ENCODE data around the gene FCAR. TPM values are rescaled to one million over a fixed set of nuclear protein-coding genes. Genes with fewer than 3 reads are reported as not detected.
"Not testable (repeated sequence)": the region's sequence is repeated elsewhere in the genome, so short reads cannot be mapped to it uniquely, and the experiment has no call there.

The FCAR gene
- total RNA-seq, 1 experiment from 2014 or later, result not detected

DNA sequence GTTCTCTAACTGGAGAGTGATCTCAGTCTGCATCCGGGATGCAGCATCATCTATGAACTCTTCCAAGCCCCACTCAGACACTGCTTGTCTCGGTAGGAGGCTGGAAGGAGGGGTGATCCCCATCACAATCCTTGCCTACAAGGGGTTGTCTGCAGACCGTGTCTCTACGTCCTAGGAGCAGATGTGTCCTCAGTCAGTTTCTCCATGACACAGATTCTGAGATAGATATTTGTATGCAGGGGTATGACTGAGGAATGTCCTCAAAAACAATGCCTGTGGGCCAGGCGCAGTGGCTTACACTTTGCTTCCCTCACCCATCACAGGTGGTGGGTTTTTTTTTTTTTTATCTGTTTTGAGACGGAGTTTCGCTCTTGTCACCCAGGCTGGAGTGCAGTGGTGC lies 32.8 kb downstream of the FCAR start:
- H3K27ac Mint-ChIP-seq (ENCODE audit: unreplicated experiment), result no peak overlapping the region

DNA sequence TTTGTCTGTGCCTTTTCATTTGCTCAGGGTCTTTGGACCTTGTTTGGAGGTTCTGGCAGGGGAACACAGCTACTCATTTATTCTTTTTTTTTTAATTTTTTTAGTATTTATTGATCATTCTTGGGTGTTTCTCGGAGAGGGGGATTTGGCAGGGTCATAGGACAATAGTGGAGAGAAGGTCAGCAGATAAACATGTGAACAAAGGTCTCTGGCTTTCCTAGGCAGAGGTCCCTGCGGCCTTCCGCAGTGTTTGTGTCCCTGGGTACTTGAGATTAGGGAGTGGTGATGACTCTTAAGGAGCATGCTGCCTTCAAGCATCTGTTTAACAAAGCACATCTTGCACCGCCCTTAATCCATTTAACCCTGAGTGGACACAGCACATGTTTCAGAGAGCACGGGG lies 33.9 kb downstream of the FCAR start:
- H3K4me1 Mint-ChIP-seq (ENCODE audit: low read depth, unreplicated experiment); DNase-seq; H3K9me3 Mint-ChIP-seq (ENCODE audit: low read depth, unreplicated experiment); H3K27ac Mint-ChIP-seq (ENCODE audit: unreplicated experiment); BruUV-seq (replicated peaks); H3K4me3 Mint-ChIP-seq (ENCODE audit: low read depth, unreplicated experiment); CTCF ChIA-PET; intact Hi-C loops (cut with micrococcal nuclease; ENCODE audit: unreplicated experiment); H3K36me3 Mint-ChIP-seq (ENCODE audit: insufficient read depth, unreplicated experiment): not testable (repeated sequence)
- H3K27me3 Mint-ChIP-seq (ENCODE audit: unreplicated experiment), result peaks cover 50% of the 10 kb centered on the region

More for the DNA sequence above, 32.8 kb downstream of the FCAR start:
- BruUV-seq (replicated peaks), result no TSS peak
- CTCF ChIA-PET, result interaction anchor here (0.6 kb wide), 1 partner anchor 11 kb away, joined by 4 read pairs; no protein-coding TSS in a partner anchor
- no peaks in the 10 kb centered on the region for H3K9me3 Mint-ChIP-seq (ENCODE audit: low read depth, unreplicated experiment)
- DNase-seq, result no peak
- no peak overlapping the region for H3K4me3 Mint-ChIP-seq (ENCODE audit: low read depth, unreplicated experiment)
- peaks cover 42% of the 10 kb centered on the region for H3K27me3 Mint-ChIP-seq (ENCODE audit: unreplicated experiment)
- intact Hi-C loops (cut with micrococcal nuclease; ENCODE audit: unreplicated experiment), result no loop called here
- no peaks in the 10 kb centered on the region for H3K4me1 Mint-ChIP-seq (ENCODE audit: low read depth, unreplicated experiment)
- no peaks in the 10 kb centered on the region for H3K36me3 Mint-ChIP-seq (ENCODE audit: insufficient read depth, unreplicated experiment)
- TF ChIP-seq, protein P1, sequence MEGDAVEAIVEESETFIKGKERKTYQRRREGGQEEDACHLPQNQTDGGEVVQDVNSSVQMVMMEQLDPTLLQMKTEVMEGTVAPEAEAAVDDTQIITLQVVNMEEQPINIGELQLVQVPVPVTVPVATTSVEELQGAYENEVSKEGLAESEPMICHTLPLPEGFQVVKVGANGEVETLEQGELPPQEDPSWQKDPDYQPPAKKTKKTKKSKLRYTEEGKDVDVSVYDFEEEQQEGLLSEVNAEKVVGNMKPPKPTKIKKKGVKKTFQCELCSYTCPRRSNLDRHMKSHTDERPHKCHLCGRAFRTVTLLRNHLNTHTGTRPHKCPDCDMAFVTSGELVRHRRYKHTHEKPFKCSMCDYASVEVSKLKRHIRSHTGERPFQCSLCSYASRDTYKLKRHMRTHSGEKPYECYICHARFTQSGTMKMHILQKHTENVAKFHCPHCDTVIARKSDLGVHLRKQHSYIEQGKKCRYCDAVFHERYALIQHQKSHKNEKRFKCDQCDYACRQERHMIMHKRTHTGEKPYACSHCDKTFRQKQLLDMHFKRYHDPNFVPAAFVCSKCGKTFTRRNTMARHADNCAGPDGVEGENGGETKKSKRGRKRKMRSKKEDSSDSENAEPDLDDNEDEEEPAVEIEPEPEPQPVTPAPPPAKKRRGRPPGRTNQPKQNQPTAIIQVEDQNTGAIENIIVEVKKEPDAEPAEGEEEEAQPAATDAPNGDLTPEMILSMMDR (IDR thresholded peaks at IDR 0.05; ENCODE audit: unreplicated experiment), result no peak

DNA sequence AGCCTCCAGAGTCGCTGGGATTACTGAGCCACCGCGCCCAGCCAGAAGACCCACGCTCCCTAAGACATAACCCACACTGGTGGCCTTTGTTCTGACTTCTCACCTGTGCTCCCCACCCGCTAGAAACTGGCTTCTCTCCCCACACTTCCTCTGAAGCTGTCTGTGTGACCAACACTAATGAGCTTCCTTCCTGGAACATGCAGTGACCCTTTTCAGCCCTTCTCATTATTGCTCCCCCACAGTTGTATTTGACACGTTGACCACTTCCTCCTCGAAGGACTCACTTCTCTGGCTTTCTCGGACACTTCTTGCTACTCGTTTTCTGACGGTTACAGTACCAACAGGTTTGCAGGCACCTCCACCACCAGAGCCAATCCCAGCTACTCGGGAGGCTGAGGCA lies 42.8 kb downstream of the FCAR start:
- CTCF ChIA-PET, result interaction anchor here (0.7 kb wide), 1 partner anchor 146 kb away, joined by 3 read pairs; the partner anchor contains the start of gene RDH13
- no TSS peak for BruUV-seq (replicated peaks)
- no peak overlapping the region for H3K27ac Mint-ChIP-seq (ENCODE audit: unreplicated experiment)

DNA sequence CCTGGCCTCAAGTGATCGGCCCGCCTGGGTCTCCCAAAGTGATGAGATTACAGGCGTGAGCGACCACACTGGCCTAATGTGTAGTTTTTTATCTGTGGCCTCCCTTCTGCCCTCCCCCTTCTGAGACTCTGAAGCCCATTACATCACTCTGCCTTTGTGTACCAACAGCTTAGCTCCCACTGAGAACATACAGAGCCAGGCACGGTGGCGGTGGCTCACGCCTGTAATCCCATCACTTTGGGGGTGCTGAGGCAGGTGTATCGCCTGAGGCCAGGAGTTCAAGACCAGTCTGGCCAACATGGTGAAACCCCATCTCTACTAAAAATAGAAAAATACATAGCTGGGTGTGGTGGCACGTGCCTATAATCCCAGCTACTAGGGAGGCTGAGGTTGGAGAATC lies 44.5 kb downstream of the FCAR start:
- intact Hi-C loops (cut with micrococcal nuclease; ENCODE audit: unreplicated experiment), result loop anchor here (5.0 kb wide), 1 partner anchor 36 kb away; no protein-coding TSS in a partner anchor
- no peaks in the 10 kb centered on the region for H3K4me1 Mint-ChIP-seq (ENCODE audit: low read depth, unreplicated experiment)
- H3K27ac Mint-ChIP-seq (ENCODE audit: unreplicated experiment), result no peak overlapping the region
- no peaks in the 10 kb centered on the region for H3K36me3 Mint-ChIP-seq (ENCODE audit: insufficient read depth, unreplicated experiment)
- no peak overlapping the region for H3K4me3 Mint-ChIP-seq (ENCODE audit: low read depth, unreplicated experiment)
- no TSS peak for BruUV-seq (replicated peaks)
- TF ChIP-seq, protein P1 (IDR thresholded peaks at IDR 0.05; ENCODE audit: unreplicated experiment), result no peak
- DNase-seq, result no peak
- peaks cover 72% of the 10 kb centered on the region for H3K27me3 Mint-ChIP-seq (ENCODE audit: unreplicated experiment)
- CTCF ChIA-PET, result interaction anchor here (0.8 kb wide), 2 partner anchors 18 to 37 kb away, joined by 3 to 8 read pairs; no protein-coding TSS in a partner anchor
- H3K9me3 Mint-ChIP-seq (ENCODE audit: low read depth, unreplicated experiment), result no peaks in the 10 kb centered on the region

More for the DNA sequence above, 42.8 kb downstream of the FCAR start:
- peaks cover 71% of the 10 kb centered on the region for H3K27me3 Mint-ChIP-seq (ENCODE audit: unreplicated experiment)
- intact Hi-C loops (cut with micrococcal nuclease; ENCODE audit: unreplicated experiment), result loop anchor here (5.0 kb wide), 1 partner anchor 35 kb away; no protein-coding TSS in a partner anchor
- H3K4me3 Mint-ChIP-seq (ENCODE audit: low read depth, unreplicated experiment), result no peak overlapping the region
- H3K4me1 Mint-ChIP-seq (ENCODE audit: low read depth, unreplicated experiment), result no peaks in the 10 kb centered on the region
- TF ChIP-seq, protein P1 (IDR thresholded peaks at IDR 0.05; ENCODE audit: unreplicated experiment), result no peak
- no peak for DNase-seq
- H3K36me3 Mint-ChIP-seq (ENCODE audit: insufficient read depth, unreplicated experiment), result no peaks in the 10 kb centered on the region
- H3K9me3 Mint-ChIP-seq (ENCODE audit: low read depth, unreplicated experiment), result no peaks in the 10 kb centered on the region

All from Calu3 (cell line).